GM21737 (cell line): ENCODE measurements around the gene CEMIP.
"Not testable (repeated sequence)": the region's sequence is repeated elsewhere in the genome, so short reads cannot be mapped to it uniquely, and the experiment has no call there.

Experiments used
- ATAC-seq: cut with Tn5 transposase; IDR thresholded peaks from one replicate; pipeline ENCODE4 v1.9.1; 2021; ENCODE audit warnings: mild to moderate bottlenecking, moderate library complexity; ENCODE audit not compliant: unreplicated experiment

CEMIP gene

GRCh38 chr15:80946576-80946975 lies 167.4 kb downstream of the CEMIP start:
- no peak for ATAC-seq

- ATAC-seq: no peak
Observed at GRCh38 chr15:80948651-80949292, 169.6 kb downstream of the CEMIP start.

GRCh38 chr15:80949756-80950155 lies 170.6 kb downstream of the CEMIP start:
- no peak for ATAC-seq

GRCh38 chr15:80950291-80951078 lies 171.3 kb downstream of the CEMIP start:
- ATAC-seq: no peak

GRCh38 chr15:80951941-80952340 lies 172.8 kb downstream of the CEMIP start:
- no peak for ATAC-seq

GRCh38 chr15:80953001-80953952 lies 174.1 kb downstream of the CEMIP start:
- ATAC-seq: no peak

- ATAC-seq: no peak
Observed at GRCh38 chr15:80953953-80954778, 175.0 kb downstream of the CEMIP start.

GRCh38 chr15:80955571-80956452 lies 176.6 kb downstream of the CEMIP start:
- ATAC-seq: not testable (repeated sequence)

GRCh38 chr15:80957556-80957955 lies 178.4 kb downstream of the CEMIP start:
- no peak for ATAC-seq

GRCh38 chr15:80957976-80958375 lies 178.8 kb downstream of the CEMIP start:
- ATAC-seq: no peak

GRCh38 chr15:80958818-80959495 lies 179.8 kb downstream of the CEMIP start:
- no peak for ATAC-seq

GRCh38 chr15:80965454-80965853 lies 186.3 kb downstream of the CEMIP start:
- not testable (repeated sequence) for ATAC-seq

- ATAC-seq: no peak
Observed at GRCh38 chr15:80966431-80967197, 187.4 kb downstream of the CEMIP start.

- ATAC-seq: no peak
Observed at GRCh38 chr15:80967451-80967850, 188.3 kb downstream of the CEMIP start.

- ATAC-seq: no peak
Observed at GRCh38 chr15:80967991-80968510, 188.9 kb downstream of the CEMIP start.

- no peak for ATAC-seq
Observed at GRCh38 chr15:80969316-80969715, 190.1 kb downstream of the CEMIP start.

- ATAC-seq: no peak
Observed at GRCh38 chr15:80970018-80970657, 191.0 kb downstream of the CEMIP start.
